GM19455 (cell line): ENCODE results near the gene PMM2.

ENCODE experiments used
- ATAC-seq: cut with Tn5 transposase; IDR thresholded peaks from one replicate; pipeline ENCODE4 v1.9.1; 2021; ENCODE audit not compliant: unreplicated experiment

The PMM2 gene

GRCh38 chr16:8849411-8850011 lies 51.9 kb downstream of the PMM2 start:
- no peak for ATAC-seq

- ATAC-seq: no peak
Observed at GRCh38 chr16:8850279-8850885, 52.7 kb downstream of the PMM2 start.

- ATAC-seq: no peak
Observed at GRCh38 chr16:8851761-8852403, 54.2 kb downstream of the PMM2 start.

GRCh38 chr16:8852534-8852933 lies 54.9 kb downstream of the PMM2 start:
- no peak for ATAC-seq

GRCh38 chr16:8853150-8853549 lies 55.5 kb downstream of the PMM2 start:
- no peak for ATAC-seq

GRCh38 chr16:8853611-8854010 lies 56.0 kb downstream of the PMM2 start:
- ATAC-seq: no peak

GRCh38 chr16:8854298-8854948 lies 56.8 kb downstream of the PMM2 start:
- ATAC-seq: no peak

- no peak for ATAC-seq
Observed at GRCh38 chr16:8855051-8855786, 57.6 kb downstream of the PMM2 start.

- no peak for ATAC-seq
Observed at GRCh38 chr16:8855972-8856371, 58.3 kb downstream of the PMM2 start.

GRCh38 chr16:8858994-8859912 lies 61.6 kb downstream of the PMM2 start:
- ATAC-seq: no peak

GRCh38 chr16:8859913-8860881 lies 62.6 kb downstream of the PMM2 start:
- no peak for ATAC-seq

- ATAC-seq: no peak
Observed at GRCh38 chr16:8861563-8862308, 64.1 kb downstream of the PMM2 start.

GRCh38 chr16:8862309-8863130 lies 64.9 kb downstream of the PMM2 start:
- no peak for ATAC-seq

GRCh38 chr16:8863594-8864424 lies 66.2 kb downstream of the PMM2 start:
- no peak for ATAC-seq

- no peak for ATAC-seq
Observed at GRCh38 chr16:8864480-8865110, 67.0 kb downstream of the PMM2 start.

GRCh38 chr16:8865145-8865882 lies 67.7 kb downstream of the PMM2 start:
- ATAC-seq: no peak
